ENCODE measurements around the gene PTGR2.

DNA sequence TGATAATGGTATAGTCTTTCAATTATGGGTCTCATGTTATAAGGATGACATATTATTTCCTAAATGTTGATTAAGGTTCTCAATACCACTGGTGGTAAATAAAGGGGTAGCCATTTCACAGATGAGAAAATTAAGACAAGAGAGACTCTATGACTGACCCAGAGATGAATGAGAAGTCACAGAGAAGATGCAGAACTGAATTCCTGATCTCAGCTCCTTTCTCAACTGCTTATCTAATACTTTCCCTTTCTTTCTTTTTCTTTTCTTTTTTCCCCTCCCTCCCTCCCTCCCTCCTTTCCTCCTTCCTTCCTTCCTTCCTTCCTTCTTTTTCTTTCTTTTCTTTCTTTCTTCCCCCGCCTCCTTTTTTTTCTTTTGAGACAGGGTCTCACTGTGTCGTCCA lies 8.3 kb upstream of the PTGR2 start:
- TF ChIP-seq, protein P1, sequence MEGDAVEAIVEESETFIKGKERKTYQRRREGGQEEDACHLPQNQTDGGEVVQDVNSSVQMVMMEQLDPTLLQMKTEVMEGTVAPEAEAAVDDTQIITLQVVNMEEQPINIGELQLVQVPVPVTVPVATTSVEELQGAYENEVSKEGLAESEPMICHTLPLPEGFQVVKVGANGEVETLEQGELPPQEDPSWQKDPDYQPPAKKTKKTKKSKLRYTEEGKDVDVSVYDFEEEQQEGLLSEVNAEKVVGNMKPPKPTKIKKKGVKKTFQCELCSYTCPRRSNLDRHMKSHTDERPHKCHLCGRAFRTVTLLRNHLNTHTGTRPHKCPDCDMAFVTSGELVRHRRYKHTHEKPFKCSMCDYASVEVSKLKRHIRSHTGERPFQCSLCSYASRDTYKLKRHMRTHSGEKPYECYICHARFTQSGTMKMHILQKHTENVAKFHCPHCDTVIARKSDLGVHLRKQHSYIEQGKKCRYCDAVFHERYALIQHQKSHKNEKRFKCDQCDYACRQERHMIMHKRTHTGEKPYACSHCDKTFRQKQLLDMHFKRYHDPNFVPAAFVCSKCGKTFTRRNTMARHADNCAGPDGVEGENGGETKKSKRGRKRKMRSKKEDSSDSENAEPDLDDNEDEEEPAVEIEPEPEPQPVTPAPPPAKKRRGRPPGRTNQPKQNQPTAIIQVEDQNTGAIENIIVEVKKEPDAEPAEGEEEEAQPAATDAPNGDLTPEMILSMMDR (IDR thresholded peaks at IDR 0.05; ENCODE audit: insufficient read depth, low read length), result no peak
- TF ChIP-seq POLR2AphosphoS5 (IDR thresholded peaks at IDR 0.05; ENCODE audit: low read depth), result no peak
